ENCODE results near the gene CASKIN1.

CASKIN1 gene

GRCh38 chr16:2180962-2181923 lies 15.2 kb downstream of the CASKIN1 start:
- no peak for TF ChIP-seq REST (IDR thresholded peaks at IDR 0.05; ENCODE audit: insufficient read depth in 1 of 2, low read depth in 2 of 2, low read length in 2 of 2)
- TF ChIP-seq FOXP2 (optimal IDR thresholded peaks at IDR 0.05; ENCODE audit: borderline replicate concordance, extremely low read depth, extremely low read length, insufficient read depth), result no peak
- no peak for TF ChIP-seq SIN3A (IDR thresholded peaks at IDR 0.05; ENCODE audit: borderline replicate concordance, insufficient read depth, low read length)
- no peak for TF ChIP-seq POLR2AphosphoS5 (IDR thresholded peaks at IDR 0.05; ENCODE audit: low read depth, low read length)
- TF ChIP-seq TAF1 (IDR thresholded peaks at IDR 0.05; ENCODE audit: borderline replicate concordance, insufficient read depth, low read length), result no peak

DNA sequence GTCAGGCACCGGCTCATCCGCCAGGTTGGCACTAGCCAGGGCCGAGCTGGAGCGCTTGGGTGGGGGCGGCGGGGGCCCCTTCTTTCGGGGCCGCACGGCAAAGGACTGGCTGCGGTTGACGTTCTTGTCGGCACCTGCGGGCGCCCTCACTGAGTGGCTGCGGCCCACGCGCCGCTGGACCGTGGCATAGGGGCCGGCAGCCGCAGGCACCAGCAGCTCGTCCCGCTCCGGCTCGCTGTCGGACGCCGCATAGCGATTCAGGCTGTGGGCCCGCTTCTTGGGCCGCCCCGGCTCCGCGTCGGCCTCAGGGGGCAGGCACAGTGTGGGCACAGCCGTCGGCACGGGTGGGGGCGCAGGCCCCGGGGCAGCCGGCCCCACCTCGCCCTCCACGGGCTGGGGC lies 15.9 kb downstream of the CASKIN1 start:
- TF ChIP-seq SIN3A (IDR thresholded peaks at IDR 0.05; ENCODE audit: borderline replicate concordance, insufficient read depth, low read length) (no peak), POLR2AphosphoS5 (IDR thresholded peaks at IDR 0.05; ENCODE audit: low read depth, low read length) (no peak), FOXP2 (optimal IDR thresholded peaks at IDR 0.05; ENCODE audit: borderline replicate concordance, extremely low read depth, extremely low read length, insufficient read depth) (no peak), TAF1 (IDR thresholded peaks at IDR 0.05; ENCODE audit: borderline replicate concordance, insufficient read depth, low read length) (no peak), REST (IDR thresholded peaks at IDR 0.05; ENCODE audit: insufficient read depth in 1 of 2, low read depth in 2 of 2, low read length in 2 of 2) (no peak)

DNA sequence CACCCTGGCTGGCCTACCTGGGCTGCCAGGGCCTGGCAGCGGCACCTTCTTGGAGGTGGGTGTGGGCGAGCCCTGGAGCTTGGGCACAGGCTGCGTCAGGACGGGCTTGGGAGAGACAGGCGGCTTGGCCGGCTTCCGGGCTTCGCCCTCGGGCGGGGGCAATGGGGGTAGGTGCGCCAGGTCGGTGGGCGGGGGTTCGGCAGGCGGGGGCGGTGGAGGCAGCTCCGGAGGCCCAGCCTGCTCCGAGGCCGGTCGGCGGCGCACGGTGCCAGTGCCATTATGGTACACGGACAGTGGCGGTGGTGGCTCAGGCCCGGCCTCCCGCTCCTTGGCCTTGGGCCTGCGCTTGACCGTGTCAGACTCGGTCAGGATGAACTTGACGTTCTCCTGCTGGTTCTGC lies 16.8 kb downstream of the CASKIN1 start:
- TF ChIP-seq REST (IDR thresholded peaks at IDR 0.05; ENCODE audit: insufficient read depth in 1 of 2, low read depth in 2 of 2, low read length in 2 of 2) (no peak), SIN3A (IDR thresholded peaks at IDR 0.05; ENCODE audit: borderline replicate concordance, insufficient read depth, low read length) (no peak), FOXP2 (optimal IDR thresholded peaks at IDR 0.05; ENCODE audit: borderline replicate concordance, extremely low read depth, extremely low read length, insufficient read depth) (no peak), TAF1 (IDR thresholded peaks at IDR 0.05; ENCODE audit: borderline replicate concordance, insufficient read depth, low read length) (no peak), POLR2AphosphoS5 (IDR thresholded peaks at IDR 0.05; ENCODE audit: low read depth, low read length) (no peak)

DNA sequence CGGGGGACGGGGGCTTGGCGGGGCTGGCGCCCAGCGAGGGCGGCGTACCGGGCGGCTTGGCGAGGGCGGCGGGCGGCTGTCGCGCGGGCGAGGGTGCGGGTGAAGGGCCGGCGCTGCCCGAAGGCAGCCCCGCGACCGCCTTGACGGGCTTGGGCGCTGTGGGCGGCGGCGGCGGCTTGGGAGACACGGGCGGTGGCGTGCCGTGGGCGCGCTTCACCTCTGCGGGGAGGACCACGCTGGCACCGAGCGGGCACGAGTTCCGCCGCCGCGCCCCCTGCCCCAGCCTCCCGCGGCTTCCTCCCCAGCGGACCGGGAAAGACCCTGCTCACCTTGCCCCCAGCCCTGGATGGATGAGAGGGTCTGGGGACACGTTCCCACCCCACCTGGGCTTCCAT lies 17.3 kb downstream of the CASKIN1 start:
- no peak for TF ChIP-seq POLR2AphosphoS5 (IDR thresholded peaks at IDR 0.05; ENCODE audit: low read depth, low read length)
- no peak for TF ChIP-seq TAF1 (IDR thresholded peaks at IDR 0.05; ENCODE audit: borderline replicate concordance, insufficient read depth, low read length)
- TF ChIP-seq FOXP2 (optimal IDR thresholded peaks at IDR 0.05; ENCODE audit: borderline replicate concordance, extremely low read depth, extremely low read length, insufficient read depth), result no peak
- TF ChIP-seq REST (IDR thresholded peaks at IDR 0.05; ENCODE audit: insufficient read depth in 1 of 2, low read depth in 2 of 2, low read length in 2 of 2), result no peak
- no peak for TF ChIP-seq SIN3A (IDR thresholded peaks at IDR 0.05; ENCODE audit: borderline replicate concordance, insufficient read depth, low read length)

Data from PFSK-1 (cell line).